ENCODE data around the gene ZNF506. TPM values are rescaled to one million over a fixed set of nuclear protein-coding genes. Genes with fewer than 3 reads are reported as not detected.
"Not testable (repeated sequence)": the region's sequence is repeated elsewhere in the genome, so short reads cannot be mapped to it uniquely, and the experiment has no call there.

Gene ZNF506
- total and polyA plus RNA-seq, 2 experiments from 2014 or later: 9.9 to 47.1 TPM

- Histone ChIP-seq H4K20me1 (ENCODE audit: insufficient read depth, poor library complexity, severe bottlenecking) (no peaks in the 10 kb centered on the region), H3K36me3 (replicated peaks; ENCODE audit: insufficient read depth, low read depth) (no peaks in the 10 kb centered on the region), H3K27ac (peak within 1 kb of the TSS; percentile 94), H3K4me2 (peak within 1 kb of the TSS; percentile 91), H3K79me2 (peaks cover 47% of the 10 kb centered on the region), H3K4me1 (ENCODE audit: insufficient read depth) (no peaks in the 10 kb centered on the region), H3K27me3 (no peaks in the 10 kb centered on the region), H3K9me2 (replicated peaks; ENCODE audit: insufficient read depth) (no peaks in the 10 kb centered on the region), H2AFZ (peak within 1 kb of the TSS; percentile 95), H3K4me3 (peak within 1 kb of the TSS; percentile 76), H3K9me3 (ENCODE audit: low read depth) (peaks cover 17% of the 10 kb centered on the region)
- under 1% methylated on average over 43 of the region's 43 CpGs for WGBS (ENCODE audit: low lambda C conversion rate, missing lambda C conversion rate)
- DNase-seq (ENCODE audit: low spot score): peak; percentile 97
- TF ChIP-seq CTCF (IDR thresholded peaks at IDR 0.05; ENCODE audit: poor library complexity) (peak; percentile 13), EZH2 (IDR thresholded peaks at IDR 0.05; ENCODE audit: borderline replicate concordance) (no peak)
Measured at GRCh38 chr19:19865750-19866610, 44.4 kb upstream of the ZNF506 start, which contains the start of gene ZNF253. Gene ZNF253, plus strand, starts transcription at chr19:19865882. Its CDS starts 115 bp downstream, at chr19:19865997.

- WGBS (ENCODE audit: low lambda C conversion rate, missing lambda C conversion rate): 60% methylated on average over 29 of the region's 29 CpGs
- Histone ChIP-seq H3K9me2 (replicated peaks; ENCODE audit: insufficient read depth) (no peaks in the 10 kb centered on the region), H3K4me2 (peak overlapping the region; percentile 20), H3K27me3 (no peaks in the 10 kb centered on the region), H3K79me2 (no peaks in the 10 kb centered on the region), H4K20me1 (ENCODE audit: insufficient read depth, poor library complexity, severe bottlenecking) (no peaks in the 10 kb centered on the region), H2AFZ (no peak overlapping the region), H3K4me3 (no peak overlapping the region), H3K36me3 (replicated peaks; ENCODE audit: insufficient read depth, low read depth) (no peaks in the 10 kb centered on the region), H3K27ac (no peak overlapping the region), H3K9me3 (ENCODE audit: low read depth) (no peaks in the 10 kb centered on the region), H3K4me1 (ENCODE audit: insufficient read depth) (no peaks in the 10 kb centered on the region)
- TF ChIP-seq EZH2phosphoT487 (IDR thresholded peaks at IDR 0.05; ENCODE audit: low read depth, severe bottlenecking, unreplicated experiment): no peak
- TF ChIP-seq EZH2 (IDR thresholded peaks at IDR 0.05; ENCODE audit: borderline replicate concordance): no peak
- TF ChIP-seq CTCF (IDR thresholded peaks at IDR 0.05; ENCODE audit: poor library complexity): no peak
- peak; percentile 28 for DNase-seq (ENCODE audit: low spot score)
Measured at GRCh38 chr19:19860756-19861390, 39.3 kb upstream of the ZNF506 start.

- H3K27ac ChIP-seq: no peak overlapping the region
- TF ChIP-seq CTCF (IDR thresholded peaks at IDR 0.05; ENCODE audit: poor library complexity) (no peak), EZH2phosphoT487 (IDR thresholded peaks at IDR 0.05; ENCODE audit: low read depth, severe bottlenecking, unreplicated experiment) (no peak), EZH2 (IDR thresholded peaks at IDR 0.05; ENCODE audit: borderline replicate concordance) (no peak)
- no peaks in the 10 kb centered on the region for H3K79me2 ChIP-seq
- H3K9me3 ChIP-seq (ENCODE audit: low read depth): no peaks in the 10 kb centered on the region
- no peak for DNase-seq (ENCODE audit: low spot score)
- no peaks in the 10 kb centered on the region for H3K4me1 ChIP-seq (ENCODE audit: insufficient read depth)
- no peaks in the 10 kb centered on the region for H3K9me2 ChIP-seq (replicated peaks; ENCODE audit: insufficient read depth)
- no peak overlapping the region for H3K4me3 ChIP-seq
- no peaks in the 10 kb centered on the region for H3K27me3 ChIP-seq
- H4K20me1 ChIP-seq (ENCODE audit: insufficient read depth, poor library complexity, severe bottlenecking): no peaks in the 10 kb centered on the region
- H2AFZ ChIP-seq: no peak overlapping the region
- no peak overlapping the region for H3K4me2 ChIP-seq
- no peaks in the 10 kb centered on the region for H3K36me3 ChIP-seq (replicated peaks; ENCODE audit: insufficient read depth, low read depth)
- WGBS (ENCODE audit: low lambda C conversion rate, missing lambda C conversion rate): 95% methylated on average over 2 of the region's 2 CpGs
Measured at GRCh38 chr19:19858751-19859150, 37.2 kb upstream of the ZNF506 start.

GRCh38 chr19:19851740-19852139, 30.2 kb upstream of the ZNF506 start:
- not testable (repeated sequence) for H3K4me3 ChIP-seq; H3K27ac ChIP-seq; H2AFZ ChIP-seq; H3K4me1 ChIP-seq (ENCODE audit: insufficient read depth); H3K9me3 ChIP-seq (ENCODE audit: low read depth); H4K20me1 ChIP-seq (ENCODE audit: insufficient read depth, poor library complexity, severe bottlenecking); H3K27me3 ChIP-seq; H3K79me2 ChIP-seq; H3K36me3 ChIP-seq (replicated peaks; ENCODE audit: insufficient read depth, low read depth); DNase-seq (ENCODE audit: low spot score); H3K9me2 ChIP-seq (replicated peaks; ENCODE audit: insufficient read depth); H3K4me2 ChIP-seq
- WGBS (ENCODE audit: low lambda C conversion rate, missing lambda C conversion rate): 83% methylated on average over 2 of the region's 2 CpGs
